ENCODE data around the gene BLOC1S1. TPM values are rescaled to one million over a fixed set of nuclear protein-coding genes. Genes with fewer than 3 reads are reported as not detected.

Gene BLOC1S1
- total RNA-seq, 1 donor from 2014 or later: 51.0 TPM

DNA sequence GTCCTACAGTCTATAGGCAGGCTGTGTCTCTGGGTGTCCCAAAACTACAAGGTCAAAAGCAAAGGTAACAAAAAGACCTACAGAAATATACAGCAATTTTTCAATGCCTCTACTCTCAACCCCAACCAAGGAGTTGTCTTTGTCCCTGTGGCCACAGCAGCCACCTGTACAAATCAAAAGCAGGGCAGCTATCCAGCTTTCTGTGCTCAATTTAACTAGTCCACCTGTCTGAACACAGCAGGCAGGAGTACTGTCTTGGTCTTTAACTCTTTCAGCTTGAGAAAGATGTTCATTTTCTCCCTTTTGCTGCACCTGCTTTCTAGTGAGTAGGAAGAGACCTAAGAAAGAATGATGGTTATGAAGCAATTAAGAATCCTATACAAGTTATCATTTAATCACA, 46.8 kb downstream of the BLOC1S1 start:
- FAIRE-seq: no peak
- no peaks in the 10 kb centered on the region for H3K4me1 Mint-ChIP-seq (ENCODE audit: low read depth, unreplicated experiment)
- no peak overlapping the region for H3K4me3 ChIP-seq (ENCODE audit: insufficient read depth, low read depth, low read length)
- no peak for DNase-seq (ENCODE audit: low read depth)
- no peak overlapping the region for H3K9ac ChIP-seq (ENCODE audit: low read length)
- H3K27me3 Mint-ChIP-seq (ENCODE audit: low read depth, unreplicated experiment): no peaks in the 10 kb centered on the region
- no peak overlapping the region for H3K4me2 ChIP-seq (ENCODE audit: low read length)
- H3K27me3 ChIP-seq (ENCODE audit: insufficient read depth, low read length): no peaks in the 10 kb centered on the region
- no peak overlapping the region for H3K27ac ChIP-seq (ENCODE audit: low read depth, low read length)
- H3K27ac Mint-ChIP-seq (ENCODE audit: unreplicated experiment): no peak overlapping the region
- peaks cover 19% of the 10 kb centered on the region for H3K79me2 ChIP-seq (ENCODE audit: insufficient read depth, low read length)
- no peak overlapping the region for H2AFZ ChIP-seq (ENCODE audit: low read depth, low read length)
- TF ChIP-seq CTCF (IDR thresholded peaks at IDR 0.05; ENCODE audit: insufficient read depth, low read depth, low read length): no peak
- no peak for TF ChIP-seq EZH2 (IDR thresholded peaks at IDR 0.05; ENCODE audit: insufficient read depth, low read length)
- peaks cover 23% of the 10 kb centered on the region for H4K20me1 ChIP-seq (ENCODE audit: insufficient read depth, low read length)
- H3K4me1 ChIP-seq (ENCODE audit: insufficient read depth, low read length): no peaks in the 10 kb centered on the region
- H3K9me3 ChIP-seq (ENCODE audit: insufficient read depth, low read depth, low read length): no peaks in the 10 kb centered on the region
- no peak overlapping the region for H3K4me3 Mint-ChIP-seq (ENCODE audit: unreplicated experiment)
- H3K9me3 Mint-ChIP-seq (ENCODE audit: unreplicated experiment): peaks cover 2% of the 10 kb centered on the region
- peaks cover 39% of the 10 kb centered on the region for H3K36me3 ChIP-seq (ENCODE audit: insufficient read depth, low read length)
- H3K36me3 Mint-ChIP-seq (ENCODE audit: low read depth, unreplicated experiment): peaks cover 40% of the 10 kb centered on the region

GRCh38 chr12:55765736-55766290, 50.0 kb downstream of the BLOC1S1 start:
- no peaks in the 10 kb centered on the region for H3K9me3 Mint-ChIP-seq (ENCODE audit: unreplicated experiment)
- H3K27me3 Mint-ChIP-seq (ENCODE audit: low read depth, unreplicated experiment): no peaks in the 10 kb centered on the region
- no peaks in the 10 kb centered on the region for H3K4me1 Mint-ChIP-seq (ENCODE audit: low read depth, unreplicated experiment)
- Histone ChIP-seq H3K9ac (ENCODE audit: low read length) (no peak overlapping the region), H3K79me2 (ENCODE audit: insufficient read depth, low read length) (peaks cover 25% of the 10 kb centered on the region), H2AFZ (ENCODE audit: low read depth, low read length) (no peak overlapping the region), H4K20me1 (ENCODE audit: insufficient read depth, low read length) (peaks cover 23% of the 10 kb centered on the region), H3K4me3 (ENCODE audit: insufficient read depth, low read depth, low read length) (no peak overlapping the region), H3K9me3 (ENCODE audit: insufficient read depth, low read depth, low read length) (no peaks in the 10 kb centered on the region), H3K4me1 (ENCODE audit: insufficient read depth, low read length) (no peaks in the 10 kb centered on the region), H3K27me3 (ENCODE audit: insufficient read depth, low read length) (no peaks in the 10 kb centered on the region), H3K36me3 (ENCODE audit: insufficient read depth, low read length) (peaks cover 21% of the 10 kb centered on the region), H3K27ac (ENCODE audit: low read depth, low read length) (no peak overlapping the region), H3K4me2 (ENCODE audit: low read length) (no peak overlapping the region)
- no peak for DNase-seq (ENCODE audit: low read depth)
- no peak overlapping the region for H3K4me3 Mint-ChIP-seq (ENCODE audit: unreplicated experiment)
- TF ChIP-seq CTCF (IDR thresholded peaks at IDR 0.05; ENCODE audit: insufficient read depth, low read depth, low read length): no peak
- no peak for TF ChIP-seq EZH2 (IDR thresholded peaks at IDR 0.05; ENCODE audit: insufficient read depth, low read length)
- H3K36me3 Mint-ChIP-seq (ENCODE audit: low read depth, unreplicated experiment): peaks cover 22% of the 10 kb centered on the region
- H3K27ac Mint-ChIP-seq (ENCODE audit: unreplicated experiment): peak overlapping the region; percentile 63
- FAIRE-seq: no peak

DNA sequence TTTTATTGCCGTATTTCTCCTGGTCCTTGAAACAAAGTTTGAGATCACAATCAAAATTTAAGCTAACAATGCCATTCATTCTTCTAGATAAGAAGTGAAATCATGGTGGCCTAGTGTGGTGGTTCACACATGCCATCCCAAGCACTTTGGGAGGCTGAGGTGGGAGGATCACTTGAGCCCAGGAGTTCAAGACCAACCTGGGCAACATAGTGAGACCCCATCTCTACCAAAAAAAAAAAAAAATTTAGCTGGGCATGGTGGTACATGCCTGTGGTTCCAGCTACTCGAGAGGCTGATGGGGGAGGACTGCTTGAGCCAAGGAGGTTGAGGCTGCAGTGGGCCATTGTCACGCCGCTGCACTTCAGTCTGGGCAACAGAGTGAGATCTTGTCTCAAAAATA, 51.3 kb downstream of the BLOC1S1 start:
- no peak overlapping the region for H3K9ac ChIP-seq (ENCODE audit: low read length)
- peaks cover 28% of the 10 kb centered on the region for H4K20me1 ChIP-seq (ENCODE audit: insufficient read depth, low read length)
- H3K4me1 ChIP-seq (ENCODE audit: insufficient read depth, low read length): no peaks in the 10 kb centered on the region
- no peak overlapping the region for H3K4me3 ChIP-seq (ENCODE audit: insufficient read depth, low read depth, low read length)
- peaks cover 27% of the 10 kb centered on the region for H3K36me3 ChIP-seq (ENCODE audit: insufficient read depth, low read length)
- no peak overlapping the region for H2AFZ ChIP-seq (ENCODE audit: low read depth, low read length)
- H3K9me3 ChIP-seq (ENCODE audit: insufficient read depth, low read depth, low read length): no peaks in the 10 kb centered on the region
- no peaks in the 10 kb centered on the region for H3K27me3 Mint-ChIP-seq (ENCODE audit: low read depth, unreplicated experiment)
- TF ChIP-seq CTCF (IDR thresholded peaks at IDR 0.05; ENCODE audit: insufficient read depth, low read depth, low read length): no peak
- no peak for TF ChIP-seq EZH2 (IDR thresholded peaks at IDR 0.05; ENCODE audit: insufficient read depth, low read length)
- H3K4me2 ChIP-seq (ENCODE audit: low read length): no peak overlapping the region
- H3K36me3 Mint-ChIP-seq (ENCODE audit: low read depth, unreplicated experiment): peaks cover 24% of the 10 kb centered on the region
- DNase-seq (ENCODE audit: low read depth) (no peak), FAIRE-seq (no peak)
- no peaks in the 10 kb centered on the region for H3K9me3 Mint-ChIP-seq (ENCODE audit: unreplicated experiment)
- no peak overlapping the region for H3K27ac Mint-ChIP-seq (ENCODE audit: unreplicated experiment)
- H3K27ac ChIP-seq (ENCODE audit: low read depth, low read length): no peak overlapping the region
- no peak overlapping the region for H3K4me3 Mint-ChIP-seq (ENCODE audit: unreplicated experiment)
- H3K4me1 Mint-ChIP-seq (ENCODE audit: low read depth, unreplicated experiment): no peaks in the 10 kb centered on the region
- peaks cover 33% of the 10 kb centered on the region for H3K79me2 ChIP-seq (ENCODE audit: insufficient read depth, low read length)
- no peaks in the 10 kb centered on the region for H3K27me3 ChIP-seq (ENCODE audit: insufficient read depth, low read length)
